WTC11 (cell line): Measurements from ENCODE around the gene GID4. TPM values are rescaled to one million over a fixed set of nuclear protein-coding genes. Genes with fewer than 3 reads are reported as not detected.
A peak's percentile ranks its signal among the peaks of the same experiment; 100 is the strongest.

Experiments used
- ATAC-seq: fragments of 200-7000 bp; cut with Tn5 transposase; 2 replicates; pipeline ENCODE4 v1.10.0; 2021; ENCODE audit warnings: mild to moderate bottlenecking, moderate library complexity
- CTCF ChIA-PET: fragments of 300-600 bp; sonication (Branson Sonifier 250); formaldehyde crosslinking; loops from one replicate; lab custom pipeline; 2021; ENCODE audit warnings: antibody characterized with exemption; lab: Charles Lee
- POLR2A ChIA-PET: fragments of 350-600 bp; sonication (Branson Sonifier 250); formaldehyde crosslinking; loops from one replicate; lab custom pipeline; 2021; ENCODE audit warnings: antibody characterized with exemption; lab: Charles Lee
- DNase-seq: peaks from one replicate; pipeline ENCODE4 v3.0.0; 2021; ENCODE audit warnings: low spot score
- H3K27ac Mint-ChIP-seq: 2 replicates; pipeline ENCODE4 v1.8.0; 2021; ENCODE audit warnings: mixed read lengths
- H3K27me3 Mint-ChIP-seq: 2 replicates; pipeline ENCODE4 v1.8.0; 2021; ENCODE audit warnings: low read depth, mild to moderate bottlenecking, moderate library complexity, mixed read lengths
- H3K36me3 Mint-ChIP-seq: 2 replicates; pipeline ENCODE4 v1.8.0; 2021; ENCODE audit warnings: mixed read lengths
- H3K4me1 Mint-ChIP-seq: 2 replicates; pipeline ENCODE4 v1.8.0; 2022; ENCODE audit warnings: mixed read lengths
- H3K4me3 Mint-ChIP-seq: 2 replicates; pipeline ENCODE4 v1.8.0; 2021; ENCODE audit warnings: mild to moderate bottlenecking, moderate library complexity, mixed read lengths
- H3K9me3 Mint-ChIP-seq: 2 replicates; pipeline ENCODE4 v1.8.0; 2021; ENCODE audit warnings: mixed read lengths
- ATF1 ChIP-seq: sonication (generic); formaldehyde crosslinking; IDR thresholded peaks from 2 replicates; pipeline ENCODE4 v1.8.1; 2023; ENCODE audit warnings: mild to moderate bottlenecking, moderate library complexity, missing genetic modification reagents
- CBFB ChIP-seq: sonication (generic); formaldehyde crosslinking; IDR thresholded peaks from 2 replicates; pipeline ENCODE4 v1.8.1; 2022; ENCODE audit warnings: mild to moderate bottlenecking, low read depth, missing genetic modification reagents
- CREB1 ChIP-seq: sonication (generic); formaldehyde crosslinking; IDR thresholded peaks from 2 replicates; pipeline ENCODE4 v1.8.0; 2023; ENCODE audit warnings: mild to moderate bottlenecking, missing genetic modification reagents
- CREM ChIP-seq: sonication (generic); formaldehyde crosslinking; IDR thresholded peaks from 2 replicates; pipeline ENCODE4 v1.8.1; 2022; ENCODE audit warnings: mild to moderate bottlenecking, missing genetic modification reagents, moderate library complexity
- FOXK1 ChIP-seq: sonication (generic); formaldehyde crosslinking; IDR thresholded peaks from 2 replicates; pipeline ENCODE4 v1.8.0; 2022; ENCODE audit warnings: mild to moderate bottlenecking, moderate library complexity, missing genetic modification reagents
- GABPB1 ChIP-seq: sonication (generic); formaldehyde crosslinking; IDR thresholded peaks from 2 replicates; pipeline ENCODE4 v1.8.1; 2023; ENCODE audit warnings: mild to moderate bottlenecking, missing genetic modification reagents
- GTF2I ChIP-seq: fragments of 250-450 bp; sonication (Bioruptor Pico); conservative IDR thresholded peaks from 2 replicates; pipeline ENCODE4 v1.4.0; 2021; ENCODE audit warnings: mild to moderate bottlenecking
- IRF2 ChIP-seq: sonication (generic); formaldehyde crosslinking; IDR thresholded peaks from 2 replicates; pipeline ENCODE4 v1.8.0; 2022; ENCODE audit warnings: low read depth, missing genetic modification reagents, borderline replicate concordance
- JUN ChIP-seq: sonication (generic); formaldehyde crosslinking; IDR thresholded peaks from 2 replicates; pipeline ENCODE4 v1.8.0; 2023; ENCODE audit warnings: mild to moderate bottlenecking, missing genetic modification reagents
- NFE2L1 ChIP-seq: sonication (generic); formaldehyde crosslinking; IDR thresholded peaks from 2 replicates; pipeline ENCODE4 v1.8.1; 2023; ENCODE audit warnings: missing genetic modification reagents
- PREB ChIP-seq: sonication (generic); formaldehyde crosslinking; IDR thresholded peaks from 2 replicates; pipeline ENCODE4 v1.8.1; 2022; ENCODE audit warnings: mild to moderate bottlenecking, missing genetic modification reagents, moderate library complexity, borderline replicate concordance
- PRRX2 ChIP-seq: fragments of 250-450 bp; sonication (Bioruptor Pico); IDR thresholded peaks from 2 replicates; pipeline ENCODE4 v1.8.0; 2021; ENCODE audit warnings: mild to moderate bottlenecking
- RELA ChIP-seq: sonication (generic); formaldehyde crosslinking; IDR thresholded peaks from 2 replicates; pipeline ENCODE4 v1.8.1; 2022; ENCODE audit warnings: missing genetic modification reagents, mild to moderate bottlenecking, borderline replicate concordance
- SMAD4 ChIP-seq: sonication (generic); formaldehyde crosslinking; IDR thresholded peaks from 2 replicates; pipeline ENCODE4 v1.8.0; 2022; ENCODE audit warnings: mild to moderate bottlenecking, missing genetic modification reagents
- TEAD1 ChIP-seq: sonication (generic); formaldehyde crosslinking; IDR thresholded peaks from 2 replicates; pipeline ENCODE4 v1.8.0; 2022; ENCODE audit warnings: mild to moderate bottlenecking, missing genetic modification reagents
- USF2 ChIP-seq: sonication (generic); formaldehyde crosslinking; IDR thresholded peaks from 2 replicates; pipeline ENCODE4 v1.8.1; 2023; ENCODE audit warnings: mild to moderate bottlenecking, missing genetic modification reagents, moderate library complexity
- ZBTB43 ChIP-seq: sonication (generic); formaldehyde crosslinking; IDR thresholded peaks from 2 replicates; pipeline ENCODE4 v1.8.1; 2023; ENCODE audit warnings: mild to moderate bottlenecking, missing genetic modification reagents
- ZNF232 ChIP-seq: sonication (generic); formaldehyde crosslinking; IDR thresholded peaks from 2 replicates; pipeline ENCODE4 v1.8.0; 2022; ENCODE audit warnings: mild to moderate bottlenecking, missing genetic modification reagents
- ZNF396 ChIP-seq: fragments of 250-450 bp; sonication (Bioruptor Pico); IDR thresholded peaks from 2 replicates; pipeline ENCODE4 v1.8.0; 2021; ENCODE audit warnings: mild to moderate bottlenecking, moderate library complexity, borderline replicate concordance
- ZNF512 ChIP-seq: sonication (generic); formaldehyde crosslinking; IDR thresholded peaks from 2 replicates; pipeline ENCODE4 v1.8.1; 2022; ENCODE audit warnings: missing genetic modification reagents, borderline replicate concordance
- ZNF671 ChIP-seq: fragments of 250-450 bp; sonication (Bioruptor Pico); IDR thresholded peaks from 2 replicates; pipeline ENCODE4 v1.8.0; 2021; ENCODE audit warnings: mild to moderate bottlenecking
- total RNA-seq: library from RNA; stranded (reverse); gene quantifications from 3 replicates; pipeline ENCODE4 v1.2.3, GENCODE V29; 2021
- TF ChIP-seq, protein P1 (sequence below): sonication (generic); formaldehyde crosslinking; IDR thresholded peaks from 2 replicates; pipeline ENCODE4 v1.8.0; 2022; ENCODE audit warnings: mild to moderate bottlenecking, missing genetic modification reagents
- TF ChIP-seq, protein P2 (sequence below): sonication (generic); formaldehyde crosslinking; IDR thresholded peaks from 2 replicates; pipeline ENCODE4 v1.8.1; 2023; ENCODE audit warnings: mild to moderate bottlenecking, moderate library complexity, missing genetic modification reagents
- TF ChIP-seq, protein P3 (sequence below): sonication (generic); formaldehyde crosslinking; IDR thresholded peaks from 2 replicates; pipeline ENCODE4 v1.8.1; 2022; ENCODE audit warnings: low read depth, missing genetic modification reagents, borderline replicate concordance
- TF ChIP-seq, protein P4 (sequence below): sonication (generic); formaldehyde crosslinking; IDR thresholded peaks from 2 replicates; pipeline ENCODE4 v1.8.0; 2022; ENCODE audit warnings: mild to moderate bottlenecking, missing genetic modification reagents

Gene GID4
- total RNA-seq, 1 experiment from 2014 or later = 16.0 TPM

GRCh38 chr17:18084256-18084655 lies 45.0 kb downstream of the GID4 start (continued):
- TF ChIP-seq RELA = no peak
- TF ChIP-seq, protein P1, sequence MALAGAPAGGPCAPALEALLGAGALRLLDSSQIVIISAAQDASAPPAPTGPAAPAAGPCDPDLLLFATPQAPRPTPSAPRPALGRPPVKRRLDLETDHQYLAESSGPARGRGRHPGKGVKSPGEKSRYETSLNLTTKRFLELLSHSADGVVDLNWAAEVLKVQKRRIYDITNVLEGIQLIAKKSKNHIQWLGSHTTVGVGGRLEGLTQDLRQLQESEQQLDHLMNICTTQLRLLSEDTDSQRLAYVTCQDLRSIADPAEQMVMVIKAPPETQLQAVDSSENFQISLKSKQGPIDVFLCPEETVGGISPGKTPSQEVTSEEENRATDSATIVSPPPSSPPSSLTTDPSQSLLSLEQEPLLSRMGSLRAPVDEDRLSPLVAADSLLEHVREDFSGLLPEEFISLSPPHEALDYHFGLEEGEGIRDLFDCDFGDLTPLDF (CRISPR knock-in tag) = no peak
- TF ChIP-seq ATF1 (CRISPR knock-in tag) = no peak
- TF ChIP-seq, all 79 proteins: peak for 0

- Mint-ChIP-seq H3K9me3 (no peaks in the 10 kb centered on the region), H3K27me3 (no peaks in the 10 kb centered on the region), H3K4me3 (peak within 1 kb of the TSS; percentile 98), H3K36me3 (peaks cover 5% of the 10 kb centered on the region; the same call in 1 of the 2 replicates), H3K27ac (peak within 1 kb of the TSS; percentile 96), H3K4me1 (peaks cover 12% of the 10 kb centered on the region)
- ATAC-seq (peak; percentile 99), DNase-seq (peak; percentile 93)
- ChIA-PET CTCF (interaction anchor here (0.6 kb wide), 1 partner anchor 38 kb away, joined by 3 read pairs; no protein-coding TSS in a partner anchor), POLR2A (no interaction called here)
- TF ChIP-seq SMAD4 (peak; percentile 54; the same call in 1 of the 2 replicates), NFE2L1 (CRISPR knock-in tag) (peak; percentile 45; the same call in 1 of the 2 replicates), GABPB1 (CRISPR knock-in tag) (peak; percentile 89), CREB1 (CRISPR knock-in tag) (peak; percentile 59; the same call in 1 of the 2 replicates), ZNF396 (CRISPR knock-in tag) (no peak), PREB (CRISPR knock-in tag) (no peak), ZNF671 (CRISPR knock-in tag) (no peak), FOXK1 (CRISPR knock-in tag) (peak; percentile 90), ZNF232 (peak; percentile 85), CREM (peak; percentile 75), IRF2 (CRISPR knock-in tag) (no peak), GTF2I (CRISPR knock-in tag) (peak; percentile 98), ZBTB43 (CRISPR knock-in tag) (0 out of 2 replicates have a peak, but pooled peaks have one; percentile 43), PRRX2 (no peak), CBFB (0 out of 2 replicates have a peak, but pooled peaks have one; percentile 62), ZNF512 (CRISPR knock-in tag) (no peak), USF2 (CRISPR knock-in tag) (peak; percentile 62), TEAD1 (peak; percentile 75; the same call in 1 of the 2 replicates), JUN (CRISPR knock-in tag) (no peak)
- TF ChIP-seq, protein P2, sequence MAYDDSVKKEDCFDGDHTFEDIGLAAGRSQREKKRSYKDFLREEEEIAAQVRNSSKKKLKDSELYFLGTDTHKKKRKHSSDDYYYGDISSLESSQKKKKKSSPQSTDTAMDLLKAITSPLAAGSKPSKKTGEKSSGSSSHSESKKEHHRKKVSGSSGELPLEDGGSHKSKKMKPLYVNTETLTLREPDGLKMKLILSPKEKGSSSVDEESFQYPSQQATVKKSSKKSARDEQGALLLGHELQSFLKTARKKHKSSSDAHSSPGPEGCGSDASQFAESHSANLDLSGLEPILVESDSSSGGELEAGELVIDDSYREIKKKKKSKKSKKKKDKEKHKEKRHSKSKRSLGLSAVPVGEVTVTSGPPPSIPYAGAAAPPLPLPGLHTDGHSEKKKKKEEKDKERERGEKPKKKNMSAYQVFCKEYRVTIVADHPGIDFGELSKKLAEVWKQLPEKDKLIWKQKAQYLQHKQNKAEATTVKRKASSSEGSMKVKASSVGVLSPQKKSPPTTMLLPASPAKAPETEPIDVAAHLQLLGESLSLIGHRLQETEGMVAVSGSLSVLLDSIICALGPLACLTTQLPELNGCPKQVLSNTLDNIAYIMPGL (CRISPR knock-in tag) = peak; percentile 62; the same call in 1 of the 2 replicates
- TF ChIP-seq, protein P3, sequence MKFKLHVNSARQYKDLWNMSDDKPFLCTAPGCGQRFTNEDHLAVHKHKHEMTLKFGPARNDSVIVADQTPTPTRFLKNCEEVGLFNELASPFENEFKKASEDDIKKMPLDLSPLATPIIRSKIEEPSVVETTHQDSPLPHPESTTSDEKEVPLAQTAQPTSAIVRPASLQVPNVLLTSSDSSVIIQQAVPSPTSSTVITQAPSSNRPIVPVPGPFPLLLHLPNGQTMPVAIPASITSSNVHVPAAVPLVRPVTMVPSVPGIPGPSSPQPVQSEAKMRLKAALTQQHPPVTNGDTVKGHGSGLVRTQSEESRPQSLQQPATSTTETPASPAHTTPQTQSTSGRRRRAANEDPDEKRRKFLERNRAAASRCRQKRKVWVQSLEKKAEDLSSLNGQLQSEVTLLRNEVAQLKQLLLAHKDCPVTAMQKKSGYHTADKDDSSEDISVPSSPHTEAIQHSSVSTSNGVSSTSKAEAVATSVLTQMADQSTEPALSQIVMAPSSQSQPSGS = no peak
- TF ChIP-seq, protein P4, sequence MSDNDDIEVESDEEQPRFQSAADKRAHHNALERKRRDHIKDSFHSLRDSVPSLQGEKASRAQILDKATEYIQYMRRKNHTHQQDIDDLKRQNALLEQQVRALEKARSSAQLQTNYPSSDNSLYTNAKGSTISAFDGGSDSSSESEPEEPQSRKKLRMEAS (CRISPR knock-in tag) = peak; percentile 90
Observed at GRCh38 chr17:18087610-18088491, 48.6 kb downstream of the GID4 start, which contains the start of gene DRG2. Gene DRG2, plus strand, starts transcription at chr17:18087948. Its CDS starts 76 bp downstream, at chr17:18088024.
